ENCODE data around the gene MSLN.

MSLN gene

DNA sequence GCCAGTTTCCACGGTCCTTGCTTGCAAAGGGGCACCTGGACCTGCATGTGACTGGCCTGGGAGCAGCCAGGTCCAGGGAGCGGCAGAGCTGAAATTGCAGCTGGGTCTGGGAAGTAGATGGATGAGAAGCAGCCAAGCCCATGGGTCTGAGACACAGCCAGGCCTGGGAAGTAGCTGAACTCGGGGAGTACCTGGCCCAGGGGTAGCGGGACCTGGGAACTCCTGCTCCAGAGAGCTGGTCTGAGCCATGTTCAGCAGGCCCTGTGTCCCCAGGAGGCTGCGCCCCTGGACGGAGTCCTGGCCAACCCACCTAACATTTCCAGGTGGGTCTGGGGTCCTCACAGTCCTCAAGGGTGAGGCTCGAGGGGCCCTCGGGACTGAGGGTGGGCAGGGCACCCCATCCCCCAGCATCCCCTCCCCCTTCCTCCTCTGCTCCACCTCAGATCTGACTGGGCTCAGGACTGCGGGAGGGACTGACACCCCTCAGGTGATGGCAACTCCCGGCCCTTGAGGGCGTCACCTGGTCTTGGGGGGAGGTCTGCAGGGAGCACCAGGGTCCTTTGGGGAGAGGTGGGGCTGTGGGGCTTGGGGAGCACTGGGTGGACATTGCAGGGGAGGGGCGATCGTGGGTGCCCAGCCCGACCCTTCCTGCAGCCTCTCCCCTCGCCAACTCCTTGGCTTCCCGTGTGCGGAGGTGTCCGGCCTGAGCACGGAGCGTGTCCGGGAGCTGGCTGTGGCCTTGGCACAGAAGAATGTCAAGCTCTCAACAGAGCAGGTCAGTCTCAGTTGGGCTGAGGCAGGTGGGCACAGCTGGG, 3.0 kb downstream of the MSLN start:
- H3K36me3 ChIP-seq (ENCODE audit: control insufficient read depth, insufficient read depth, low read length), result no peaks in the 10 kb centered on the region
- H3K27ac ChIP-seq (ENCODE audit: low read depth, low read length, severe bottlenecking), result no peak overlapping the region
- WGBS, 2 experiments (ENCODE audit: insufficient coverage in 2 of 2), result 90 to 94% methylated on average over 9 to 15 of the region's 21 CpGs
- no peaks in the 10 kb centered on the region for H3K9me3 ChIP-seq (ENCODE audit: control insufficient read depth, low read length)
- H3K4me1 ChIP-seq (ENCODE audit: control insufficient read depth, insufficient read depth, low read length, poor library complexity, severe bottlenecking), result no peaks in the 10 kb centered on the region
- H3K4me3 ChIP-seq (ENCODE audit: extremely low read depth, insufficient read depth, low read length, poor library complexity, severe bottlenecking), result no peak overlapping the region

DNA sequence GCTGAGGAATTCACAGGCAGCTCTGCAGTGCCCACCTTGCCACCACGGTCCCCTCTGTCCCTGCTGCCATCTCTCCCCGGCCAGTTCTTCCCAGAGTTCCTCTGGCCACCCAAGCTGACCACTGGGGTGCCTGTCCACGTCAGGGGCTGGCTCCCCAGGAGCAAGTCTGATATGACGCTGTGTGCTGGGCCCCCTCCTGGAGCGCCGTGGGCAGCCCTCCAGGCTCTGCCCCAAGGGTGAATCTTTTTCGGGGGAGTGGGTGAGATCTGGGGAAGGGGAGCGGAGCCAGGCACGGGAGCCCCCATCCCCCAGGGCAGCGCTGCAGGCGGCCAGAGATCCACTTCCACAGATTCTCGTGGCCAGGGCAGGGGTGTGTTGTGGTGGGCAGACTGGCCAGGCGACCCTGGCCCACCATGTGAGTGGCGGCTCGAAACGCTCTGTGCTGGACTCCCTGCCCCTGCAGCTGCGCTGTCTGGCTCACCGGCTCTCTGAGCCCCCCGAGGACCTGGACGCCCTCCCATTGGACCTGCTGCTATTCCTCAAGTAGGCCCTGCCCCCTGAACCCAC, 3.7 kb downstream of the MSLN start:
- WGBS, 2 experiments (ENCODE audit: insufficient coverage in 2 of 2), result 85 to 92% methylated on average over 9 to 16 of the region's 20 CpGs
- no peak overlapping the region for H3K27ac ChIP-seq (ENCODE audit: low read depth, low read length, severe bottlenecking)

GRCh38 chr16:764848-765487, 4.4 kb downstream of the MSLN start:
- WGBS, 2 experiments (ENCODE audit: insufficient coverage in 2 of 2), result 91 to 92% methylated on average over 29 to 36 of the region's 38 CpGs
- Histone ChIP-seq H3K36me3 (ENCODE audit: control insufficient read depth, insufficient read depth, low read length) (no peaks in the 10 kb centered on the region), H3K9me3 (ENCODE audit: control insufficient read depth, low read length) (no peaks in the 10 kb centered on the region), H3K4me3 (ENCODE audit: extremely low read depth, insufficient read depth, low read length, poor library complexity, severe bottlenecking) (no peak overlapping the region), H3K4me1 (ENCODE audit: control insufficient read depth, insufficient read depth, low read length, poor library complexity, severe bottlenecking) (no peaks in the 10 kb centered on the region), H3K27ac (ENCODE audit: low read depth, low read length, severe bottlenecking) (no peak overlapping the region)

More for the DNA sequence above, 3.7 kb downstream of the MSLN start:
- Histone ChIP-seq H3K4me3 (ENCODE audit: extremely low read depth, insufficient read depth, low read length, poor library complexity, severe bottlenecking) (no peak overlapping the region), H3K9me3 (ENCODE audit: control insufficient read depth, low read length) (no peaks in the 10 kb centered on the region), H3K4me1 (ENCODE audit: control insufficient read depth, insufficient read depth, low read length, poor library complexity, severe bottlenecking) (no peaks in the 10 kb centered on the region), H3K36me3 (ENCODE audit: control insufficient read depth, insufficient read depth, low read length) (no peaks in the 10 kb centered on the region)

GRCh38 chr16:765488-765865, 4.9 kb downstream of the MSLN start:
- no peaks in the 10 kb centered on the region for H3K36me3 ChIP-seq (ENCODE audit: control insufficient read depth, insufficient read depth, low read length)
- H3K27ac ChIP-seq (ENCODE audit: low read depth, low read length, severe bottlenecking), result no peak overlapping the region
- no peak overlapping the region for H3K4me3 ChIP-seq (ENCODE audit: extremely low read depth, insufficient read depth, low read length, poor library complexity, severe bottlenecking)
- no peaks in the 10 kb centered on the region for H3K4me1 ChIP-seq (ENCODE audit: control insufficient read depth, insufficient read depth, low read length, poor library complexity, severe bottlenecking)
- no peaks in the 10 kb centered on the region for H3K9me3 ChIP-seq (ENCODE audit: control insufficient read depth, low read length)
- WGBS, 2 experiments (ENCODE audit: insufficient coverage in 2 of 2), result 92 to 95% methylated on average over 27 to 28 of the region's 29 CpGs

- Histone ChIP-seq H3K36me3 (ENCODE audit: control insufficient read depth, insufficient read depth, low read length) (no peaks in the 10 kb centered on the region), H3K4me1 (ENCODE audit: control insufficient read depth, insufficient read depth, low read length, poor library complexity, severe bottlenecking) (no peaks in the 10 kb centered on the region), H3K27ac (ENCODE audit: low read depth, low read length, severe bottlenecking) (no peak overlapping the region), H3K9me3 (ENCODE audit: control insufficient read depth, low read length) (no peaks in the 10 kb centered on the region), H3K4me3 (ENCODE audit: extremely low read depth, insufficient read depth, low read length, poor library complexity, severe bottlenecking) (no peak overlapping the region)
- 93 to 97% methylated on average over 26 to 28 of the region's 29 CpGs for WGBS, 2 experiments (ENCODE audit: insufficient coverage in 2 of 2)
Measured at GRCh38 chr16:766008-766819, 5.7 kb downstream of the MSLN start.

GRCh38 chr16:766820-767640, 6.5 kb downstream of the MSLN start:
- no peak overlapping the region for H3K4me3 ChIP-seq (ENCODE audit: extremely low read depth, insufficient read depth, low read length, poor library complexity, severe bottlenecking)
- no peaks in the 10 kb centered on the region for H3K36me3 ChIP-seq (ENCODE audit: control insufficient read depth, insufficient read depth, low read length)
- WGBS, 2 experiments (ENCODE audit: insufficient coverage in 2 of 2), result 85 to 86% methylated on average over 24 to 27 of the region's 48 CpGs
- H3K4me1 ChIP-seq (ENCODE audit: control insufficient read depth, insufficient read depth, low read length, poor library complexity, severe bottlenecking), result no peaks in the 10 kb centered on the region
- no peak overlapping the region for H3K27ac ChIP-seq (ENCODE audit: low read depth, low read length, severe bottlenecking)
- H3K9me3 ChIP-seq (ENCODE audit: control insufficient read depth, low read length), result no peaks in the 10 kb centered on the region

- H3K36me3 ChIP-seq (ENCODE audit: control insufficient read depth, insufficient read depth, low read length), result no peaks in the 10 kb centered on the region
- H3K4me3 ChIP-seq (ENCODE audit: extremely low read depth, insufficient read depth, low read length, poor library complexity, severe bottlenecking), result no peak overlapping the region
- H3K27ac ChIP-seq (ENCODE audit: low read depth, low read length, severe bottlenecking), result no peak overlapping the region
- 80 to 85% methylated on average over 4 to 6 of the region's 38 CpGs for WGBS, 2 experiments (ENCODE audit: insufficient coverage in 2 of 2)
- H3K4me1 ChIP-seq (ENCODE audit: control insufficient read depth, insufficient read depth, low read length, poor library complexity, severe bottlenecking), result no peaks in the 10 kb centered on the region
- H3K9me3 ChIP-seq (ENCODE audit: control insufficient read depth, low read length), result no peaks in the 10 kb centered on the region
Measured at GRCh38 chr16:767743-768235, 7.3 kb downstream of the MSLN start.

GRCh38 chr16:768428-768827, 7.9 kb downstream of the MSLN start:
- Histone ChIP-seq H3K4me3 (ENCODE audit: extremely low read depth, insufficient read depth, low read length, poor library complexity, severe bottlenecking) (no peak overlapping the region), H3K27ac (ENCODE audit: low read depth, low read length, severe bottlenecking) (no peak overlapping the region)
- WGBS, 2 experiments (ENCODE audit: insufficient coverage in 2 of 2), result 93 to 95% methylated on average over 21 of the region's 21 CpGs

GRCh38 chr16:769184-769784, 8.8 kb downstream of the MSLN start:
- no peaks in the 10 kb centered on the region for H3K4me1 ChIP-seq (ENCODE audit: control insufficient read depth, insufficient read depth, low read length, poor library complexity, severe bottlenecking)
- H3K36me3 ChIP-seq (ENCODE audit: control insufficient read depth, insufficient read depth, low read length), result no peaks in the 10 kb centered on the region
- no peak overlapping the region for H3K27ac ChIP-seq (ENCODE audit: low read depth, low read length, severe bottlenecking)
- 92 to 95% methylated on average over 5 to 8 of the region's 20 CpGs for WGBS, 2 experiments (ENCODE audit: insufficient coverage in 2 of 2)
- H3K4me3 ChIP-seq (ENCODE audit: extremely low read depth, insufficient read depth, low read length, poor library complexity, severe bottlenecking), result no peak overlapping the region
- H3K9me3 ChIP-seq (ENCODE audit: control insufficient read depth, low read length), result no peaks in the 10 kb centered on the region

More at GRCh38 chr16:768428-768827, 7.9 kb downstream of the MSLN start:
- Histone ChIP-seq H3K4me1 (ENCODE audit: control insufficient read depth, insufficient read depth, low read length, poor library complexity, severe bottlenecking) (no peaks in the 10 kb centered on the region), H3K36me3 (ENCODE audit: control insufficient read depth, insufficient read depth, low read length) (no peaks in the 10 kb centered on the region), H3K9me3 (ENCODE audit: control insufficient read depth, low read length) (no peaks in the 10 kb centered on the region)
